ENCODE data around the gene TPH1.

DNA sequence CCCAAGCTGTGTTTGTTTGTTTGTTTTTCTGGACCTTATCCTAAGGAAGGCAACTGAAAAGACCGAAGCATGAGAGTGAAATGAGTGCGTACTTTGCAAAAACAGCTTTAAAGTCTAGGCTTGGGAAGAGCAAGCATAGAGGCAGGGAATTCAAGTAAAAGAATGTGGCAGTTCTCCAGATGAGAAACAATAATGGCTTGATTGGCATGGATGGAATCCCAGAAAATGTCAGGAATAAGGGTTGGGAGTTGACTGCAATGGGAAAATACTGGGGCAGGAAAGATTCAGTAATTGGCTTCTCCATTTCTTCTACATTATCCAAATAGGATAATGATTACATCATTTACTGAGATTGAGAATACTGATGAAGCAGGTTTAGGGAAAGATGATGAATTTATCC is 42.3 kb upstream of the TPH1 start:
- TF ChIP-seq EGR1 (IDR thresholded peaks at IDR 0.05; ENCODE audit: borderline replicate concordance, low read depth, low read length) = no peak
- TF ChIP-seq RAD21 (IDR thresholded peaks at IDR 0.05 in 1 of 2, conservative IDR thresholded peaks at IDR 0.05 in 1 of 2; ENCODE audit: low read depth in 2 of 2, low read length in 2 of 2) = no peak
- TF ChIP-seq POLR2AphosphoS5 (IDR thresholded peaks at IDR 0.05; ENCODE audit: low read depth, low read length) = no peak
- TF ChIP-seq, protein P1, sequence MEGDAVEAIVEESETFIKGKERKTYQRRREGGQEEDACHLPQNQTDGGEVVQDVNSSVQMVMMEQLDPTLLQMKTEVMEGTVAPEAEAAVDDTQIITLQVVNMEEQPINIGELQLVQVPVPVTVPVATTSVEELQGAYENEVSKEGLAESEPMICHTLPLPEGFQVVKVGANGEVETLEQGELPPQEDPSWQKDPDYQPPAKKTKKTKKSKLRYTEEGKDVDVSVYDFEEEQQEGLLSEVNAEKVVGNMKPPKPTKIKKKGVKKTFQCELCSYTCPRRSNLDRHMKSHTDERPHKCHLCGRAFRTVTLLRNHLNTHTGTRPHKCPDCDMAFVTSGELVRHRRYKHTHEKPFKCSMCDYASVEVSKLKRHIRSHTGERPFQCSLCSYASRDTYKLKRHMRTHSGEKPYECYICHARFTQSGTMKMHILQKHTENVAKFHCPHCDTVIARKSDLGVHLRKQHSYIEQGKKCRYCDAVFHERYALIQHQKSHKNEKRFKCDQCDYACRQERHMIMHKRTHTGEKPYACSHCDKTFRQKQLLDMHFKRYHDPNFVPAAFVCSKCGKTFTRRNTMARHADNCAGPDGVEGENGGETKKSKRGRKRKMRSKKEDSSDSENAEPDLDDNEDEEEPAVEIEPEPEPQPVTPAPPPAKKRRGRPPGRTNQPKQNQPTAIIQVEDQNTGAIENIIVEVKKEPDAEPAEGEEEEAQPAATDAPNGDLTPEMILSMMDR (IDR thresholded peaks at IDR 0.05; ENCODE audit: control extremely low read depth in 1 of 3, insufficient read depth in 1 of 3, low read depth in 1 of 3, low read length in 3 of 3) = no peak
